Measurements from ENCODE around the gene ZNF423.

Gene ZNF423

GRCh38 chr16:49716339-49716934, 139.5 kb downstream of the ZNF423 start:
- no peak for DNase-seq

GRCh38 chr16:49713770-49714169, 142.1 kb downstream of the ZNF423 start:
- DNase-seq, result no peak

- no peak for DNase-seq
These were observed 143.4 kb downstream of the ZNF423 start for GRCh38 chr16:49712542-49712941.

- no peak for DNase-seq
These were observed 143.8 kb downstream of the ZNF423 start for GRCh38 chr16:49712106-49712505.

GRCh38 chr16:49709057-49709456, 146.9 kb downstream of the ZNF423 start:
- no peak for DNase-seq

GRCh38 chr16:49708491-49708890, 147.4 kb downstream of the ZNF423 start:
- DNase-seq, result no peak

GRCh38 chr16:49706620-49707355, 149.1 kb downstream of the ZNF423 start:
- no peak for DNase-seq

- DNase-seq, result no peak
These were observed 151.2 kb downstream of the ZNF423 start for GRCh38 chr16:49704586-49705155.

GRCh38 chr16:49703483-49703882, 152.4 kb downstream of the ZNF423 start:
- DNase-seq, result no peak

- DNase-seq, result no peak
These were observed 154.0 kb downstream of the ZNF423 start for GRCh38 chr16:49701789-49702494.

GRCh38 chr16:49701065-49701685, 154.7 kb downstream of the ZNF423 start:
- DNase-seq, result no peak

GRCh38 chr16:49700251-49701064, 155.5 kb downstream of the ZNF423 start:
- no peak for DNase-seq

- no peak for DNase-seq
These were observed 156.1 kb downstream of the ZNF423 start for GRCh38 chr16:49699841-49700175.

- DNase-seq, result no peak
These were observed 156.7 kb downstream of the ZNF423 start for GRCh38 chr16:49698931-49699840.

GRCh38 chr16:49698453-49698815, 157.5 kb downstream of the ZNF423 start:
- no peak for DNase-seq

GRCh38 chr16:49697631-49698452, 158.1 kb downstream of the ZNF423 start:
- DNase-seq, result no peak

- no peak for DNase-seq
These were observed 159.4 kb downstream of the ZNF423 start for GRCh38 chr16:49696414-49697101.

GRCh38 chr16:49695782-49696413, 160.0 kb downstream of the ZNF423 start:
- no peak for DNase-seq

GRCh38 chr16:49693445-49693844, 162.5 kb downstream of the ZNF423 start:
- DNase-seq, result no peak

Data from stimulated activated CD4-positive, alpha-beta T cell treated with anti-CD3 and anti-CD28 coated beads, Interleukin-2, amount 100 ng/mL, for 24 hours (primary cell).